WTC11 (cell line): ENCODE results near the gene ENTHD1. TPM values are rescaled to one million over a fixed set of nuclear protein-coding genes. Genes with fewer than 3 reads are reported as not detected.

Experiments
- ATAC-seq: fragments of 200-7000 bp; cut with Tn5 transposase; 2 replicates; pipeline ENCODE4 v1.10.0; 2021; ENCODE audit warnings: mild to moderate bottlenecking, moderate library complexity
- CTCF ChIA-PET: fragments of 300-600 bp; sonication (Branson Sonifier 250); formaldehyde crosslinking; loops from one replicate; lab custom pipeline; 2021; ENCODE audit warnings: antibody characterized with exemption; lab: Charles Lee
- POLR2A ChIA-PET: fragments of 350-600 bp; sonication (Branson Sonifier 250); formaldehyde crosslinking; loops from one replicate; lab custom pipeline; 2021; ENCODE audit warnings: antibody characterized with exemption; lab: Charles Lee
- DNase-seq: peaks from one replicate; pipeline ENCODE4 v3.0.0; 2021; ENCODE audit warnings: low spot score
- H3K27ac Mint-ChIP-seq: 2 replicates; pipeline ENCODE4 v1.8.0; 2021; ENCODE audit warnings: mixed read lengths
- H3K27me3 Mint-ChIP-seq: 2 replicates; pipeline ENCODE4 v1.8.0; 2021; ENCODE audit warnings: low read depth, mild to moderate bottlenecking, moderate library complexity, mixed read lengths
- H3K36me3 Mint-ChIP-seq: 2 replicates; pipeline ENCODE4 v1.8.0; 2021; ENCODE audit warnings: mixed read lengths
- H3K4me1 Mint-ChIP-seq: 2 replicates; pipeline ENCODE4 v1.8.0; 2022; ENCODE audit warnings: mixed read lengths
- H3K4me3 Mint-ChIP-seq: 2 replicates; pipeline ENCODE4 v1.8.0; 2021; ENCODE audit warnings: mild to moderate bottlenecking, moderate library complexity, mixed read lengths
- H3K9me3 Mint-ChIP-seq: 2 replicates; pipeline ENCODE4 v1.8.0; 2021; ENCODE audit warnings: mixed read lengths
- ETV6 ChIP-seq: sonication (generic); formaldehyde crosslinking; IDR thresholded peaks from 2 replicates; pipeline ENCODE4 v1.8.1; 2022; ENCODE audit warnings: mild to moderate bottlenecking, missing genetic modification reagents
- GTF2I ChIP-seq: fragments of 250-450 bp; sonication (Bioruptor Pico); conservative IDR thresholded peaks from 2 replicates; pipeline ENCODE4 v1.4.0; 2021; ENCODE audit warnings: mild to moderate bottlenecking
- KAT7 ChIP-seq: sonication (generic); formaldehyde crosslinking; IDR thresholded peaks from 2 replicates; pipeline ENCODE4 v1.8.1; 2023; ENCODE audit warnings: missing genetic modification reagents, mild to moderate bottlenecking, borderline replicate concordance
- MYBL2 ChIP-seq: sonication (generic); formaldehyde crosslinking; IDR thresholded peaks from 2 replicates; pipeline ENCODE4 v1.8.1; 2023; ENCODE audit warnings: mild to moderate bottlenecking, moderate library complexity, missing genetic modification reagents
- NR1H2 ChIP-seq: sonication (generic); formaldehyde crosslinking; IDR thresholded peaks from 2 replicates; pipeline ENCODE4 v1.9.0; 2021; ENCODE audit warnings: mild to moderate bottlenecking, moderate library complexity, missing genetic modification reagents
- OVOL2 ChIP-seq: fragments of 250-450 bp; sonication (Bioruptor Pico); IDR thresholded peaks from 2 replicates; pipeline ENCODE4 v1.9.0; 2021; ENCODE audit warnings: mild to moderate bottlenecking, borderline replicate concordance
- RORB ChIP-seq: fragments of 250-450 bp; sonication (Bioruptor Pico); IDR thresholded peaks from 2 replicates; pipeline ENCODE4 v1.9.0; 2021; ENCODE audit warnings: mild to moderate bottlenecking
- SMAD3 ChIP-seq: sonication (generic); formaldehyde crosslinking; IDR thresholded peaks from 2 replicates; pipeline ENCODE4 v1.8.0; 2022; ENCODE audit warnings: missing genetic modification reagents, mild to moderate bottlenecking, borderline replicate concordance
- SOX15 ChIP-seq: fragments of 250-450 bp; sonication (Bioruptor Pico); IDR thresholded peaks from 2 replicates; pipeline ENCODE4 v1.9.0; 2021; ENCODE audit warnings: mild to moderate bottlenecking
- TCF7 ChIP-seq: sonication (generic); formaldehyde crosslinking; IDR thresholded peaks from 2 replicates; pipeline ENCODE4 v1.8.0; 2022; ENCODE audit warnings: mild to moderate bottlenecking, low read depth, missing genetic modification reagents, moderate library complexity
- ZBTB21 ChIP-seq: sonication (generic); formaldehyde crosslinking; IDR thresholded peaks from 2 replicates; pipeline ENCODE4 v1.8.1; 2023; ENCODE audit warnings: mild to moderate bottlenecking, missing genetic modification reagents, borderline replicate concordance
- ZNF219 ChIP-seq: sonication (generic); formaldehyde crosslinking; IDR thresholded peaks from 2 replicates; pipeline ENCODE4 v1.8.0; 2023; ENCODE audit warnings: missing genetic modification reagents, mild to moderate bottlenecking, borderline replicate concordance
- total RNA-seq: library from RNA; stranded (reverse); gene quantifications from 3 replicates; pipeline ENCODE4 v1.2.3, GENCODE V29; 2021
- TF ChIP-seq, protein P1 (sequence below): sonication (generic); formaldehyde crosslinking; IDR thresholded peaks from 2 replicates; pipeline ENCODE4 v1.8.0; 2022; ENCODE audit warnings: missing genetic modification reagents
- TF ChIP-seq, protein P2 (sequence below): sonication (generic); formaldehyde crosslinking; IDR thresholded peaks from 2 replicates; pipeline ENCODE4 v1.8.1; 2023; ENCODE audit warnings: mild to moderate bottlenecking, missing genetic modification reagents, moderate library complexity
- TF ChIP-seq, protein P3 (sequence below): sonication (generic); formaldehyde crosslinking; IDR thresholded peaks from 2 replicates; pipeline ENCODE4 v1.8.1; 2022; ENCODE audit warnings: mild to moderate bottlenecking, missing genetic modification reagents, moderate library complexity, borderline replicate concordance
- TF ChIP-seq, protein P4 (sequence below): sonication (generic); formaldehyde crosslinking; IDR thresholded peaks from 2 replicates; pipeline ENCODE4 v1.8.0; 2023; ENCODE audit warnings: missing genetic modification reagents

The ENTHD1 gene
- total RNA-seq, 1 experiment from 2014 or later, result not detected

DNA sequence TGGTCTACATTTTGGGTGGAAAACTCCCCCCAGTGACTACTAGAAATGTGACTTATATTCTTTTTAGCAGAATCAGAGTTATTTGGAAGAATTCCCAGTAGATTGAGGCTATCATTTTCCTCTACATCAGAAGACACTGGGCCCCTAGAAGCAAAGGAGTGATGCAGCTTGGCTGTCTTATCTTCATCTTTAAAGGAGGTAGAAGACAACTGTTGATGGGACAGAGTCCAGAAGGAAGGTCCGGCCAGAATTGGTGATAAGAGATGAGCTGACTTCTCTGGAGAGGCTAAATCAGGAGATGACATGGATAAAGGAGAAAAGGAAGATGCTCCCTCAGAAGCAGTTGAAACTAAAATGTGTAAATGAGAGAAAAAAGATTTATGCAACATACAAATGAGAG lies 149.6 kb downstream of the ENTHD1 start:
- no peaks in the 10 kb centered on the region; the same call in 1 of the 2 replicates for H3K36me3 Mint-ChIP-seq
- no peak for TF ChIP-seq GTF2I (CRISPR knock-in tag)
- peaks cover 19% of the 10 kb centered on the region for H3K9me3 Mint-ChIP-seq
- no peaks in the 10 kb centered on the region; the same call in 1 of the 2 replicates for H3K27me3 Mint-ChIP-seq
- no peak for ATAC-seq
- no peak overlapping the region for H3K27ac Mint-ChIP-seq
- CTCF ChIA-PET, result interaction anchor here (0.9 kb wide), 1 partner anchor 79 kb away, joined by 3 read pairs; no protein-coding TSS in a partner anchor
- DNase-seq, result no peak
- no peaks in the 10 kb centered on the region for H3K4me1 Mint-ChIP-seq
- no peak overlapping the region for H3K4me3 Mint-ChIP-seq
- POLR2A ChIA-PET, result no interaction called here

DNA sequence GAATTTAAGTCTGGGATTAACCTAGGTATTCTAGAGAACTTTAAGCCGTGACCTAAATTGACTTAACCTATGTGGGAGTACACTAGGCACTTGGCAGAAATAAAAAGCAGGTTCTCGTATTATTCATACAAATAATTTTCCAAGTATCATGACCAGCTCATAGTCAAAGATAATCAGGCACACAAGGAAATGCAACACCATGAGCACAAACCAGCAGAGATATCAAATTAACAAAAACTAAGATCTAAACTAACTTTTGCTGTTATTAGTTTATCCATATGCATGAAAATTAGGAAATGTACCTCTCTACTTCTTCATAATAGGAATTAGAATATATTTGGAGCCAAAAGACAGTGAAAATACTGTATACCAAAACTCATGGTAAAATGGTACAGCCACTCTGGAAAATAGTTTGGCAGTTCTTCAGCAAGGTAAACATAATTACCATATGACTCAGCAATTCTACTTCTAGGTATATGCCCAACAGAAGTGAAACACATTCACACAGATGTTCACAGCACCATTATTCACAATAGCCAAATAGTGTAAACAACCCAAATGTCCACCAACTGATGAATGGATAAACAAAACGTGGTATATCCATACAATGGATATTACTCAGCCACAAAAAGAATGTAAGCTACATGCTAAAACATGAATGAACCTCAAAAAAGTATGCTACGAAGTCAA lies 154.1 kb downstream of the ENTHD1 start:
- H3K36me3 Mint-ChIP-seq, result no peaks in the 10 kb centered on the region; the same call in 1 of the 2 replicates
- no peak overlapping the region for H3K27ac Mint-ChIP-seq
- H3K4me1 Mint-ChIP-seq, result no peaks in the 10 kb centered on the region; the same call in none of the 2 replicates
- ATAC-seq, result no peak
- TF ChIP-seq ETV6 (no peak), KAT7 (CRISPR knock-in tag) (no peak), ZBTB21 (no peak), RORB (CRISPR knock-in tag) (no peak), NR1H2 (CRISPR knock-in tag) (no peak), ZNF219 (CRISPR knock-in tag) (no peak), TCF7 (CRISPR knock-in tag) (no peak), MYBL2 (CRISPR knock-in tag) (no peak), OVOL2 (no peak)
- TF ChIP-seq, protein P1, sequence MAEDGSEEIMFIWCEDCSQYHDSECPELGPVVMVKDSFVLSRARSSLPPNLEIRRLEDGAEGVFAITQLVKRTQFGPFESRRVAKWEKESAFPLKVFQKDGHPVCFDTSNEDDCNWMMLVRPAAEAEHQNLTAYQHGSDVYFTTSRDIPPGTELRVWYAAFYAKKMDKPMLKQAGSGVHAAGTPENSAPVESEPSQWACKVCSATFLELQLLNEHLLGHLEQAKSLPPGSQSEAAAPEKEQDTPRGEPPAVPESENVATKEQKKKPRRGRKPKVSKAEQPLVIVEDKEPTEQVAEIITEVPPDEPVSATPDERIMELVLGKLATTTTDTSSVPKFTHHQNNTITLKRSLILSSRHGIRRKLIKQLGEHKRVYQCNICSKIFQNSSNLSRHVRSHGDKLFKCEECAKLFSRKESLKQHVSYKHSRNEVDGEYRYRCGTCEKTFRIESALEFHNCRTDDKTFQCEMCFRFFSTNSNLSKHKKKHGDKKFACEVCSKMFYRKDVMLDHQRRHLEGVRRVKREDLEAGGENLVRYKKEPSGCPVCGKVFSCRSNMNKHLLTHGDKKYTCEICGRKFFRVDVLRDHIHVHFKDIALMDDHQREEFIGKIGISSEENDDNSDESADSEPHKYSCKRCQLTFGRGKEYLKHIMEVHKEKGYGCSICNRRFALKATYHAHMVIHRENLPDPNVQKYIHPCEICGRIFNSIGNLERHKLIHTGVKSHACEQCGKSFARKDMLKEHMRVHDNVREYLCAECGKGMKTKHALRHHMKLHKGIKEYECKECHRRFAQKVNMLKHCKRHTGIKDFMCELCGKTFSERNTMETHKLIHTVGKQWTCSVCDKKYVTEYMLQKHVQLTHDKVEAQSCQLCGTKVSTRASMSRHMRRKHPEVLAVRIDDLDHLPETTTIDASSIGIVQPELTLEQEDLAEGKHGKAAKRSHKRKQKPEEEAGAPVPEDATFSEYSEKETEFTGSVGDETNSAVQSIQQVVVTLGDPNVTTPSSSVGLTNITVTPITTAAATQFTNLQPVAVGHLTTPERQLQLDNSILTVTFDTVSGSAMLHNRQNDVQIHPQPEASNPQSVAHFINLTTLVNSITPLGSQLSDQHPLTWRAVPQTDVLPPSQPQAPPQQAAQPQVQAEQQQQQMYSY (CRISPR knock-in tag), result no peak
- TF ChIP-seq, protein P2, sequence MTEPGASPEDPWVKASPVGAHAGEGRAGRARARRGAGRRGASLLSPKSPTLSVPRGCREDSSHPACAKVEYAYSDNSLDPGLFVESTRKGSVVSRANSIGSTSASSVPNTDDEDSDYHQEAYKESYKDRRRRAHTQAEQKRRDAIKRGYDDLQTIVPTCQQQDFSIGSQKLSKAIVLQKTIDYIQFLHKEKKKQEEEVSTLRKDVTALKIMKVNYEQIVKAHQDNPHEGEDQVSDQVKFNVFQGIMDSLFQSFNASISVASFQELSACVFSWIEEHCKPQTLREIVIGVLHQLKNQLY (CRISPR knock-in tag), result no peak
- TF ChIP-seq, protein P3, sequence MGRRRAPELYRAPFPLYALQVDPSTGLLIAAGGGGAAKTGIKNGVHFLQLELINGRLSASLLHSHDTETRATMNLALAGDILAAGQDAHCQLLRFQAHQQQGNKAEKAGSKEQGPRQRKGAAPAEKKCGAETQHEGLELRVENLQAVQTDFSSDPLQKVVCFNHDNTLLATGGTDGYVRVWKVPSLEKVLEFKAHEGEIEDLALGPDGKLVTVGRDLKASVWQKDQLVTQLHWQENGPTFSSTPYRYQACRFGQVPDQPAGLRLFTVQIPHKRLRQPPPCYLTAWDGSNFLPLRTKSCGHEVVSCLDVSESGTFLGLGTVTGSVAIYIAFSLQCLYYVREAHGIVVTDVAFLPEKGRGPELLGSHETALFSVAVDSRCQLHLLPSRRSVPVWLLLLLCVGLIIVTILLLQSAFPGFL, result no peak
- TF ChIP-seq, protein P4, sequence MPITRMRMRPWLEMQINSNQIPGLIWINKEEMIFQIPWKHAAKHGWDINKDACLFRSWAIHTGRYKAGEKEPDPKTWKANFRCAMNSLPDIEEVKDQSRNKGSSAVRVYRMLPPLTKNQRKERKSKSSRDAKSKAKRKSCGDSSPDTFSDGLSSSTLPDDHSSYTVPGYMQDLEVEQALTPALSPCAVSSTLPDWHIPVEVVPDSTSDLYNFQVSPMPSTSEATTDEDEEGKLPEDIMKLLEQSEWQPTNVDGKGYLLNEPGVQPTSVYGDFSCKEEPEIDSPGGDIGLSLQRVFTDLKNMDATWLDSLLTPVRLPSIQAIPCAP (CRISPR knock-in tag), result no peak
- POLR2A ChIA-PET, result no interaction called here
- peaks cover 19% of the 10 kb centered on the region for H3K9me3 Mint-ChIP-seq
- no peak for DNase-seq
- no peaks in the 10 kb centered on the region for H3K27me3 Mint-ChIP-seq
- H3K4me3 Mint-ChIP-seq, result no peak overlapping the region
- CTCF ChIA-PET, result interaction anchor here (1.1 kb wide), 1 partner anchor 9 kb away, joined by 3 read pairs; no protein-coding TSS in a partner anchor

DNA sequence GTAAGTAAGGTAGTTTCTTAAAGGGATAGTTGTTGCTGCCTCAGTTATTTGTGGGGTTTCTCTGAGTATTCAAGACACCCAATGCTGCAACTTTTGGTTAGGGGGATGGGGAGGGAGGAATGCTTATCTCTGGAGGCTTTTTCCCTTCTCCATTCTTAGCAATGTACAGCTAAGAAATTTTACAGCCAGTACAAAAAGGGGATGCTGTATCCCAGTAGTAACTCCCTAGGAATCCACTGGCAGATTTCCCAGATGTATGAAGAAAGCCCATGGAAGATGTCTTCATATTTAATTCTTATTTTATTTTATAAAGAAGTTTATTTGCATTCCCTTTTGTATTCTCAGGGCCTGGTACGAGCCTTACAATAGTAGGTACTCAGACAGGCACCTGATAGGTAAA lies 154.8 kb downstream of the ENTHD1 start:
- peaks cover 19% of the 10 kb centered on the region for H3K9me3 Mint-ChIP-seq
- H3K4me1 Mint-ChIP-seq, result no peaks in the 10 kb centered on the region; the same call in none of the 2 replicates
- CTCF ChIA-PET, result interaction anchor here (0.7 to 1.1 kb wide), 3 partner anchors 10 to 118 kb away, joined by 3 read pairs; no protein-coding TSS in a partner anchor
- H3K27ac Mint-ChIP-seq, result no peak overlapping the region
- POLR2A ChIA-PET, result no interaction called here
- H3K4me3 Mint-ChIP-seq, result no peak overlapping the region
- H3K27me3 Mint-ChIP-seq, result no peaks in the 10 kb centered on the region
- TF ChIP-seq SOX15 (CRISPR knock-in tag) (no peak), SMAD3 (CRISPR knock-in tag) (no peak)
- no peak for ATAC-seq
- H3K36me3 Mint-ChIP-seq, result no peaks in the 10 kb centered on the region; the same call in 1 of the 2 replicates
- no peak for DNase-seq
